ENCODE measurements around the gene MUSK.

MUSK gene

DNA sequence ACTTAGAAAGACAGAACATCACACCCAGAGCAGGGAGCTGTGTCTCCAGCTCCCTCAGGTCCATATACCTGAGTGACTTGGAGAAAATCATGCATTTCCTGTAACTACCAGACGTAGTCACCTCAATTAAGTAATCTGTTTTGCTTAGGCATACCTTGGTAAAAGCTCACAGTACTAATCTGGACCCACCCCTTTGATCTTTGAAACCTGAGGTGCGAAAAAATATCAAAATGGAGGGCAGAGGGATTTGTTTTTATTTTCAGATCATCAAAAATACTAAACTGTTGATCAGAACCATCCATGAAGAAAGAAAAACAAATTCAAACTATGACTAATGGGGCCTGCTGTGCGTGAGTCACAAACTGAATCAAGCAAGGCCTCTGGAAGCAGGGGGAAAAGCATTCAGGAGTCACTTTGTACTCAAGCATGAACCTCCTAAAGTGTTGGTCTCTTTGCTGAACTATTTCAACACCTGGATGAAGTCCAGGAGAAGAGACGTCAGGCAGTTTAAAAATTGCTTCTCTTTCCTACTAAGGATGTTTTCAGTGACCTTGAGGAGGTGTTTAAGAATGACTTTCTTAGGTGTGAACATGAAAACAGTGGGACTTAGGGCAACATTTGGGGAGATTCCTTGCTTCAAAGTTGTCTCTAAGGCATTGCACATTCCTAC, 76.3 kb downstream of the MUSK start:
- peak; percentile 95 for DNase-seq
- in situ Hi-C loops (cut with HindIII; ENCODE audit: low pct_ligation_motif_present, low sequenced_read_pairs), result no loop called here
- Histone ChIP-seq H3K36me3 (replicated peaks) (no peaks in the 10 kb centered on the region), H3K4me3 (ENCODE audit: low read depth, low read length) (no peak overlapping the region), H3K27ac (peak overlapping the region; percentile 89), H3K27me3 (replicated peaks) (no peaks in the 10 kb centered on the region)
- no peak for TF ChIP-seq CTCF (IDR thresholded peaks at IDR 0.05; ENCODE audit: low read depth, low read length, missing control alignments)

- Histone ChIP-seq H3K36me3 (replicated peaks) (no peaks in the 10 kb centered on the region), H3K4me3 (ENCODE audit: low read depth, low read length) (no peak overlapping the region), H3K27ac (peak overlapping the region; percentile 89), H3K27me3 (replicated peaks) (no peaks in the 10 kb centered on the region)
- in situ Hi-C loops (cut with HindIII; ENCODE audit: low pct_ligation_motif_present, low sequenced_read_pairs), result no loop called here
- no peak for DNase-seq
- no peak for TF ChIP-seq CTCF (IDR thresholded peaks at IDR 0.05; ENCODE audit: low read depth, low read length, missing control alignments)
Measured at GRCh38 chr9:110745676-110746075, 77.1 kb downstream of the MUSK start.

GRCh38 chr9:110746211-110746930, 77.8 kb downstream of the MUSK start:
- in situ Hi-C loops (cut with HindIII; ENCODE audit: low pct_ligation_motif_present, low sequenced_read_pairs), result no loop called here
- Histone ChIP-seq H3K27ac (no peak overlapping the region), H3K36me3 (replicated peaks) (no peaks in the 10 kb centered on the region)

GRCh38 chr9:110748251-110748893, 79.8 kb downstream of the MUSK start:
- TF ChIP-seq CTCF (IDR thresholded peaks at IDR 0.05; ENCODE audit: low read depth, low read length, missing control alignments), result no peak
- Histone ChIP-seq H3K36me3 (replicated peaks) (no peaks in the 10 kb centered on the region), H3K4me3 (ENCODE audit: low read depth, low read length) (no peak overlapping the region), H3K27me3 (replicated peaks) (no peaks in the 10 kb centered on the region), H3K27ac (no peak overlapping the region)
- DNase-seq, result no peak
- in situ Hi-C loops (cut with HindIII; ENCODE audit: low pct_ligation_motif_present, low sequenced_read_pairs), result no loop called here

More at GRCh38 chr9:110746211-110746930, 77.8 kb downstream of the MUSK start:
- no peak for DNase-seq
- Histone ChIP-seq H3K4me3 (ENCODE audit: low read depth, low read length) (no peak overlapping the region), H3K27me3 (replicated peaks) (no peaks in the 10 kb centered on the region)
- no peak for TF ChIP-seq CTCF (IDR thresholded peaks at IDR 0.05; ENCODE audit: low read depth, low read length, missing control alignments)

DNA sequence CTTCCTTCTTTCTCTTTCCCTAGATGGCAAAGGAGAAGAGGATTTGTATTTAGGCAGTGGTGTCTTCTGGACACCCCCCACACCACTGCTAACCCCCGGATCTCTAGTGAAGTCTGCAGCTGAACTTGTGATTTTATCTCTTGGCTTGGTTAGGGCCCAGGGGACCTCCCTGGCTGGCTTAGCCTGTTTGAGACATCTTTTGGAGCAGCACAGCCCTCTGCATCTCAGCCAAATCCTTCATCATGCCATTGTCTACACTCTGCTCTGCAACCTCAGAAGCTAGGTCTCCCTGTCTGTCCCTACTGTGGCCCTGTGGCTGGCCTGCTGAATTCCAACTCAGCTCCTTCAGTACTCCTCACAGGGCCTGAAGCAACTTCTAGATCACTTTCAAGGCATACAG, 81.7 kb downstream of the MUSK start:
- DNase-seq, result no peak
- Histone ChIP-seq H3K27me3 (replicated peaks) (no peaks in the 10 kb centered on the region), H3K36me3 (replicated peaks) (no peaks in the 10 kb centered on the region), H3K27ac (no peak overlapping the region), H3K4me3 (ENCODE audit: low read depth, low read length) (no peak overlapping the region)
- in situ Hi-C loops (cut with HindIII; ENCODE audit: low pct_ligation_motif_present, low sequenced_read_pairs), result no loop called here
- no peak for TF ChIP-seq CTCF (IDR thresholded peaks at IDR 0.05; ENCODE audit: low read depth, low read length, missing control alignments)

Measured in brain microvascular endothelial cell (primary cell).